HEK293 (cell line): Measurements from ENCODE around the gene LAMP5.

ENCODE experiments used
- PRDM4 ChIP-seq: fragments of 450-650 bp; formaldehyde crosslinking; IDR thresholded peaks from 2 replicates; pipeline ENCODE4 v1.5.1; 2017; ENCODE audit warnings: missing biosample characterization, missing genetic modification characterization
- REST ChIP-seq: fragments of 450-650 bp; formaldehyde crosslinking; IDR thresholded peaks from 2 replicates; pipeline ENCODE4 v1.5.1; 2016; ENCODE audit warnings: missing biosample characterization, missing genetic modification characterization
- ZBTB1 ChIP-seq: fragments of 450-650 bp; formaldehyde crosslinking; IDR thresholded peaks from 2 replicates; pipeline ENCODE4 v1.5.1; 2016; ENCODE audit warnings: missing biosample characterization, missing genetic modification characterization
- ZFP3 ChIP-seq: fragments of 450-650 bp; formaldehyde crosslinking; IDR thresholded peaks from 2 replicates; pipeline ENCODE4 v1.5.1; 2016; ENCODE audit warnings: low read depth, missing biosample characterization, missing genetic modification characterization
- ZNF121 ChIP-seq: fragments of 450-650 bp; formaldehyde crosslinking; IDR thresholded peaks from 2 replicates; pipeline ENCODE4 v1.5.1; 2016; ENCODE audit warnings: missing biosample characterization, missing genetic modification characterization
- ZNF146 ChIP-seq: fragments of 450-650 bp; formaldehyde crosslinking; IDR thresholded peaks from 2 replicates; pipeline ENCODE4 v1.5.1; 2016; ENCODE audit warnings: missing biosample characterization, missing genetic modification characterization
- ZNF274 ChIP-seq, 2 experiments: fragments of 200-500 bp in 1 of 2; fragments of 450-650 bp in 1 of 2; sonication (Bioruptor generic) in 1 of 2; formaldehyde crosslinking in 1 of 2; IDR thresholded peaks; 2 replicates each; pipeline versions ENCODE4 v1.5.1 to v1.6.1; 2014 to 2016; ENCODE audit warnings: borderline replicate concordance in 1 of 2, inconsistent platforms in 1 of 2, low read length in 1 of 2, missing biosample characterization in 1 of 2, missing genetic modification characterization in 1 of 2
- ZNF544 ChIP-seq: fragments of 450-650 bp; formaldehyde crosslinking; IDR thresholded peaks from 2 replicates; pipeline ENCODE4 v1.5.0; 2017; ENCODE audit warnings: missing biosample characterization, missing genetic modification characterization
- ZNF580 ChIP-seq: fragments of 450-650 bp; formaldehyde crosslinking; IDR thresholded peaks from 2 replicates; pipeline ENCODE4 v1.5.1; 2016; ENCODE audit warnings: missing biosample characterization, missing genetic modification characterization
- TF ChIP-seq, protein P1 (sequence below): fragments of 450-650 bp; formaldehyde crosslinking; IDR thresholded peaks from 2 replicates; pipeline ENCODE4 v1.5.1; 2016; ENCODE audit warnings: missing biosample characterization, missing genetic modification characterization
- TF ChIP-seq, protein P2 (sequence below): fragments of 450-650 bp; formaldehyde crosslinking; IDR thresholded peaks from 2 replicates; pipeline ENCODE4 v1.5.1; 2016; ENCODE audit warnings: missing biosample characterization, missing genetic modification characterization, low read depth

- no peak for TF ChIP-seq REST (tag by site-specific recombination)
- no peak for TF ChIP-seq ZNF274 (IDR thresholded peaks at IDR 0.05; ENCODE audit: low read length)
- no peak for TF ChIP-seq ZNF274 (tag by site-specific recombination; IDR thresholded peaks at IDR 0.05; ENCODE audit: borderline replicate concordance)
- TF ChIP-seq ZFP3 (tag by site-specific recombination) = no peak
- TF ChIP-seq, protein P1, sequence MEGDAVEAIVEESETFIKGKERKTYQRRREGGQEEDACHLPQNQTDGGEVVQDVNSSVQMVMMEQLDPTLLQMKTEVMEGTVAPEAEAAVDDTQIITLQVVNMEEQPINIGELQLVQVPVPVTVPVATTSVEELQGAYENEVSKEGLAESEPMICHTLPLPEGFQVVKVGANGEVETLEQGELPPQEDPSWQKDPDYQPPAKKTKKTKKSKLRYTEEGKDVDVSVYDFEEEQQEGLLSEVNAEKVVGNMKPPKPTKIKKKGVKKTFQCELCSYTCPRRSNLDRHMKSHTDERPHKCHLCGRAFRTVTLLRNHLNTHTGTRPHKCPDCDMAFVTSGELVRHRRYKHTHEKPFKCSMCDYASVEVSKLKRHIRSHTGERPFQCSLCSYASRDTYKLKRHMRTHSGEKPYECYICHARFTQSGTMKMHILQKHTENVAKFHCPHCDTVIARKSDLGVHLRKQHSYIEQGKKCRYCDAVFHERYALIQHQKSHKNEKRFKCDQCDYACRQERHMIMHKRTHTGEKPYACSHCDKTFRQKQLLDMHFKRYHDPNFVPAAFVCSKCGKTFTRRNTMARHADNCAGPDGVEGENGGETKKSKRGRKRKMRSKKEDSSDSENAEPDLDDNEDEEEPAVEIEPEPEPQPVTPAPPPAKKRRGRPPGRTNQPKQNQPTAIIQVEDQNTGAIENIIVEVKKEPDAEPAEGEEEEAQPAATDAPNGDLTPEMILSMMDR (tag by site-specific recombination) = no peak
- TF ChIP-seq ZNF580 (tag by site-specific recombination) = no peak
- TF ChIP-seq, protein P2, sequence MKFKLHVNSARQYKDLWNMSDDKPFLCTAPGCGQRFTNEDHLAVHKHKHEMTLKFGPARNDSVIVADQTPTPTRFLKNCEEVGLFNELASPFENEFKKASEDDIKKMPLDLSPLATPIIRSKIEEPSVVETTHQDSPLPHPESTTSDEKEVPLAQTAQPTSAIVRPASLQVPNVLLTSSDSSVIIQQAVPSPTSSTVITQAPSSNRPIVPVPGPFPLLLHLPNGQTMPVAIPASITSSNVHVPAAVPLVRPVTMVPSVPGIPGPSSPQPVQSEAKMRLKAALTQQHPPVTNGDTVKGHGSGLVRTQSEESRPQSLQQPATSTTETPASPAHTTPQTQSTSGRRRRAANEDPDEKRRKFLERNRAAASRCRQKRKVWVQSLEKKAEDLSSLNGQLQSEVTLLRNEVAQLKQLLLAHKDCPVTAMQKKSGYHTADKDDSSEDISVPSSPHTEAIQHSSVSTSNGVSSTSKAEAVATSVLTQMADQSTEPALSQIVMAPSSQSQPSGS (tag by site-specific recombination) = no peak
- TF ChIP-seq ZNF146 = no peak
- no peak for TF ChIP-seq PRDM4 (tag by site-specific recombination)
- no peak for TF ChIP-seq ZNF121 (tag by site-specific recombination)
- no peak for TF ChIP-seq ZNF544 (tag by site-specific recombination)
- no peak for TF ChIP-seq ZBTB1 (tag by site-specific recombination)
Measured at GRCh38 chr20:9572670-9573069, 58.3 kb downstream of the LAMP5 start.
